A549 (cell line): ENCODE measurements around the gene OR2AT4. TPM values are rescaled to one million over a fixed set of nuclear protein-coding genes. Genes with fewer than 3 reads are reported as not detected.
"Not testable (repeated sequence)": the region's sequence is repeated elsewhere in the genome, so short reads cannot be mapped to it uniquely, and the experiment has no call there.

Source experiments
- ATAC-seq, 2 experiments: fragments of 200-7000 bp in 1 of 2; fragments of >200 bp in 1 of 2; cut with Nextera tagmentation in 1 of 2; cut with Tn5 transposase in 1 of 2; 3 replicates each; pipeline versions ENCODE4 v1.8.0 to v1.9.1; 2018 to 2020; ENCODE audit warnings: mild to moderate bottlenecking in 1 of 2, moderate library complexity in 1 of 2
- CTCF ChIA-PET: fragments of 300-600 bp; sonication (Branson Sonifier 250); formaldehyde crosslinking; extraction: SDS; loops from one replicate; lab custom pipeline; 2021; ENCODE audit warnings: antibody characterized with exemption, inconsistent platforms; lab: Yijun Ruan, JAX
- POLR2A ChIA-PET: fragments of 350-600 bp; formaldehyde crosslinking; extraction: SDS; loops from one replicate; lab custom pipeline; 2021; ENCODE audit warnings: antibody characterized with exemption, inconsistent platforms; lab: Yijun Ruan, JAX
- DNase-seq, 2 experiments: peaks; one replicate each; pipeline versions ENCODE4 v3.0.0 to v3.0.0-alpha.2; 2011 to 2016; ENCODE audit warnings: low read depth in 1 of 2, low spot score in 1 of 2
- FAIRE-seq: peaks from 2 replicates; lab custom pipeline; 2011; peaks lifted over from hg19 to GRCh38; lab: Jason Lieb, UNC
- H3K27ac ChIP-seq, 2 experiments: fragments of >200 bp; sonication (Bioruptor Twin); formaldehyde crosslinking; 3 replicates each; pipeline ENCODE4 v1.5.1; 2016 to 2017
- H3K4me1 ChIP-seq: fragments of >200 bp; sonication (Bioruptor Twin); formaldehyde crosslinking; 3 replicates; pipeline ENCODE4 v1.6.1; 2016
- H3K4me2 ChIP-seq: fragments of >200 bp; sonication (Bioruptor Twin); formaldehyde crosslinking; 3 replicates; pipeline ENCODE4 v1.6.1; 2016
- H3K4me3 ChIP-seq: fragments of >200 bp; sonication (Bioruptor Twin); formaldehyde crosslinking; 3 replicates; pipeline ENCODE4 v1.5.1; 2016
- H3K9me3 ChIP-seq: fragments of >200 bp; sonication (Bioruptor Twin); formaldehyde crosslinking; 3 replicates; pipeline ENCODE4 v1.6.1; 2016
- CBX2 ChIP-seq: fragments of 200-600 bp; sonication (generic); IDR thresholded peaks from 2 replicates; pipeline ENCODE4 v1.6.1; 2016; ENCODE audit warnings: low read depth, mild to moderate bottlenecking, borderline replicate concordance
- CEBPB ChIP-seq, 2 experiments: fragments of >200 bp in 1 of 2; sonication (Bioruptor Twin) in 1 of 2; formaldehyde crosslinking in 1 of 2; IDR thresholded peaks; 2 replicates each; pipeline ENCODE4 v1.6.1; 2012 to 2016
- CHD2 ChIP-seq: fragments of 150-350 bp; IDR thresholded peaks from 2 replicates; pipeline ENCODE4 v1.6.1; 2014; ENCODE audit warnings: low read length; ENCODE audit not compliant: partially characterized antibody
- EHF ChIP-seq: fragments of 250-450 bp; sonication (Bioruptor Pico); IDR thresholded peaks from 2 replicates; pipeline ENCODE4 v1.5.0; 2020; ENCODE audit warnings: mild to moderate bottlenecking
- EHMT2 ChIP-seq: fragments of 200-600 bp; sonication (generic); IDR thresholded peaks from 2 replicates; pipeline ENCODE4 v1.6.1; 2016; ENCODE audit warnings: antibody characterized with exemption, low read depth, mild to moderate bottlenecking, moderate library complexity
- FOSL2 ChIP-seq, 2 experiments: fragments of 450-650 bp in 1 of 2; fragments of >200 bp in 1 of 2; sonication (Bioruptor Twin) in 1 of 2; formaldehyde crosslinking; IDR thresholded peaks; 2 replicates each; pipeline versions ENCODE4 v1.5.0 to v1.6.1; 2016 to 2020; ENCODE audit warnings: mild to moderate bottlenecking in 1 of 2, moderate library complexity in 1 of 2
- FOXS1 ChIP-seq: fragments of 250-450 bp; sonication (Bioruptor Pico); IDR thresholded peaks from 2 replicates; pipeline ENCODE4 v1.5.0; 2020; ENCODE audit warnings: mild to moderate bottlenecking, moderate library complexity
- HDAC2 ChIP-seq: fragments of 200-600 bp; sonication (generic); IDR thresholded peaks from 2 replicates; pipeline ENCODE4 v1.6.1; 2016
- HOXB13 ChIP-seq: fragments of 250-450 bp; sonication (Bioruptor Pico); IDR thresholded peaks from 2 replicates; pipeline ENCODE4 v1.5.0; 2020; ENCODE audit warnings: low read depth, mild to moderate bottlenecking, moderate library complexity
- JUNB ChIP-seq: fragments of >200 bp; sonication (Bioruptor Twin); formaldehyde crosslinking; IDR thresholded peaks from 2 replicates; pipeline ENCODE4 v1.6.1; 2016
- KDM5A ChIP-seq: fragments of 200-600 bp; sonication (generic); IDR thresholded peaks from 2 replicates; pipeline ENCODE4 v1.6.1; 2016; ENCODE audit warnings: antibody characterized with exemption, mild to moderate bottlenecking
- MAFK ChIP-seq: fragments of 450-650 bp; IDR thresholded peaks from 2 replicates; pipeline ENCODE4 v1.6.1; 2014; ENCODE audit not compliant: partially characterized antibody
- MAX ChIP-seq: IDR thresholded peaks from 2 replicates; pipeline ENCODE4 v1.6.1; 2012
- NFE2L2 ChIP-seq: fragments of 150-350 bp; conservative IDR thresholded peaks from 2 replicates; pipeline ENCODE4 v1.6.1; 2014; ENCODE audit warnings: low read length
- POLR2AphosphoS2 ChIP-seq: conservative IDR thresholded peaks from 2 replicates; pipeline ENCODE4 v1.6.1; 2012; ENCODE audit warnings: low read length, improper control_type of control experiment, inconsistent platforms
- RARB ChIP-seq: fragments of 250-450 bp; sonication (Bioruptor Pico); IDR thresholded peaks from 2 replicates; pipeline ENCODE4 v1.8.0; 2021; ENCODE audit warnings: mild to moderate bottlenecking, moderate library complexity
- RFX5 ChIP-seq: fragments of 450-650 bp; IDR thresholded peaks from 2 replicates; pipeline ENCODE4 v1.7.1; 2014; ENCODE audit warnings: antibody characterized with exemption, mild to moderate bottlenecking, moderate library complexity
- SMC3 ChIP-seq: fragments of >200 bp; sonication (Bioruptor Twin); formaldehyde crosslinking; IDR thresholded peaks from 3 replicates; pipeline ENCODE4 v1.6.1; 2018; ENCODE audit warnings: inconsistent platforms
- TFCP2L1 ChIP-seq: fragments of 250-450 bp; sonication (Bioruptor Pico); IDR thresholded peaks from 2 replicates; pipeline ENCODE4 v1.5.0; 2021; ENCODE audit warnings: mild to moderate bottlenecking
- ZSCAN20 ChIP-seq: fragments of 250-450 bp; sonication (Bioruptor Pico); IDR thresholded peaks from 2 replicates; pipeline ENCODE4 v1.8.0; 2022; ENCODE audit warnings: mild to moderate bottlenecking, moderate library complexity
- WGBS: methylation state at CpG from one replicate; pipeline ENCODE4 v1.1.6; 2017; ENCODE audit errors: missing lambda C conversion rate; 5-methylcytosine and 5-hydroxymethylcytosine counted together
- polyA plus RNA-seq, 4 experiments: library from polyadenylated mRNA; depleted of rRNA in 3 of 4; stranded (reverse); fragments of >200 nt; fragmentation: RNase III in 1 of 4; extraction: RNeasy Plus Mini Kit Qiagen cat#74134 plus additional on column Dnase treatment in 1 of 4; gene quantifications; 2 replicates in 3 of 4; 3 replicates in 1 of 4; pipeline ENCODE4 v1.2.3, GENCODE V29; 2011 to 2017
- TF ChIP-seq, protein P1 (sequence below): IDR thresholded peaks from 2 replicates; pipeline ENCODE4 v1.6.1; 2012; ENCODE audit warnings: low read depth, borderline replicate concordance
- TF ChIP-seq, protein P2 (sequence below): IDR thresholded peaks from 2 replicates; pipeline ENCODE4 v1.6.1; 2012

Gene OR2AT4
- polyA plus RNA-seq, 2 of the 4 experiments (the other 2 are of a cell fraction): 0.01 TPM; not detected in 1

GRCh38 chr11:75100314-75100713 lies 3.6 kb upstream of the OR2AT4 start:
- Histone ChIP-seq H3K27ac (peak overlapping the region; percentile 64 to 78), H3K4me2 (peak overlapping the region; percentile 62), H3K4me3 (no peak overlapping the region), H3K4me1 (peaks cover 27% of the 10 kb centered on the region), H3K9me3 (no peaks in the 10 kb centered on the region)
- TF ChIP-seq EHF (no peak), HDAC2 (no peak), FOSL2 (IDR thresholded peaks at IDR 0.05) (no peak), FOSL2 (CRISPR knock-in tag; IDR thresholded peaks at IDR 0.05) (peak; percentile 64), MAFK (peak; percentile 96), EHMT2 (no peak), MAX (peak; percentile 77), RARB (CRISPR knock-in tag) (no peak), FOXS1 (CRISPR knock-in tag) (no peak), NFE2L2 (peak; percentile 88), TFCP2L1 (CRISPR knock-in tag) (peak; percentile 33; the same call in 1 of the 2 replicates)
- peak; percentile 43 for FAIRE-seq
- WGBS: 4% methylated on average over 3 of the region's 3 CpGs
- peak; percentile 52 to 87 for DNase-seq
- POLR2A ChIA-PET: no interaction called here
- ATAC-seq: peak; percentile 88 to 96
- CTCF ChIA-PET: interaction anchor here (1.2 to 2.5 kb wide), 2 partner anchors 10 to 40 kb away, joined by 4 to 8 read pairs; no protein-coding TSS in a partner anchor

- ChIA-PET CTCF (interaction anchor here (1.2 to 2.5 kb wide), 2 partner anchors 9 to 41 kb away, joined by 4 to 8 read pairs; no protein-coding TSS in a partner anchor), POLR2A (interaction anchor here (0.9 kb wide), 1 partner anchor 508 kb away, joined by 8 read pairs; no protein-coding TSS in a partner anchor)
- H3K4me1 ChIP-seq: peaks cover 27% of the 10 kb centered on the region
- ATAC-seq (no peak), DNase-seq (no peak), FAIRE-seq (no peak)
- 96% methylated on average over 1 of the region's 1 CpG for WGBS
- H3K9me3 ChIP-seq: no peaks in the 10 kb centered on the region
- peak overlapping the region; percentile 62; the same call in 2 of the 3 replicates for H3K4me2 ChIP-seq
- no peak for TF ChIP-seq KDM5A
- TF ChIP-seq ZSCAN20: no peak
- no peak overlapping the region for H3K4me3 ChIP-seq
- peak overlapping the region; percentile 64 to 79; a peak in 5 of 6 replicates for H3K27ac ChIP-seq
Observed at GRCh38 chr11:75099635-75100034, 3.0 kb upstream of the OR2AT4 start.

GRCh38 chr11:75098835-75099439 lies 2.3 kb upstream of the OR2AT4 start:
- H3K9me3 ChIP-seq, H3K4me3 ChIP-seq, DNase-seq, ATAC-seq, FAIRE-seq, H3K4me2 ChIP-seq: not testable (repeated sequence)
- CTCF ChIA-PET: interaction anchor here (0.9 kb wide), 1 partner anchor 143 kb away, joined by 3 read pairs; no protein-coding TSS in a partner anchor
- 98% methylated on average over 15 of the region's 22 CpGs for WGBS
- Histone ChIP-seq H3K4me1 (peaks cover 26% of the 10 kb centered on the region), H3K27ac (peak overlapping the region in 1 of 2 experiments; percentile 79; a peak in 3 of 6 replicates)
- POLR2A ChIA-PET: interaction anchor here (0.9 kb wide), 1 partner anchor 507 kb away, joined by 8 read pairs; no protein-coding TSS in a partner anchor

- H3K4me2 ChIP-seq, ATAC-seq, H3K4me3 ChIP-seq, DNase-seq, FAIRE-seq, H3K27ac ChIP-seq, POLR2A ChIA-PET, H3K9me3 ChIP-seq: not testable (repeated sequence)
- CTCF ChIA-PET: interaction anchor here (0.9 to 1.2 kb wide), 2 partner anchors 42 to 143 kb away, joined by 3 to 4 read pairs; no protein-coding TSS in a partner anchor
- WGBS: 92% methylated on average over 10 of the region's 21 CpGs
- peaks cover 18% of the 10 kb centered on the region for H3K4me1 ChIP-seq
Observed at GRCh38 chr11:75098181-75098580, 1.5 kb upstream of the OR2AT4 start.

DNA sequence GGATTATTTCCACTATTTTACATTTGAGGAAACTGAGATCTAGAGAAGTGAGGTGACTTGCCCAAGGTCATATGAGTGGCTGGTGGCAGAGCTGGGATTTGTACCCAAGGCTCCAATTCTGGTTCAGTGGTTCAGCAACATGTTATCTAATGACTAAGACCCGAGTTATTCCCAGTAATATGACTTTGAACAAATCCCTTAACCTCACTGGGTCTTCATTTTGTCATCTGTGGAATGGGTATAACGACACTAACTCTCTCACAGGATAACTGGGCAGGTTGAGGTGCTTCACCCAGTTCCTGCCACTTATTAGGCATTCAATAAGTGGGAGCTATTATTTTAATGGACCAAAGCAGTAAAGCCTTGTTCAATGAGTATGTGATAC lies 489 bp upstream of the OR2AT4 start:
- Histone ChIP-seq H3K4me1 (peaks cover 16% of the 10 kb centered on the region), H3K4me3 (no peak overlapping the region), H3K4me2 (no peak overlapping the region), H3K9me3 (peaks cover under 1% of the 10 kb centered on the region; the same call in 1 of the 3 replicates), H3K27ac (no peak overlapping the region)
- 50% methylated on average over 2 of the region's 2 CpGs for WGBS
- ChIA-PET POLR2A (no interaction called here), CTCF (interaction anchor here (1.2 to 1.3 kb wide), 2 partner anchors 18 to 43 kb away, joined by 3 to 4 read pairs; no protein-coding TSS in a partner anchor)
- DNase-seq (no peak), FAIRE-seq (no peak), ATAC-seq (no peak)
- TF ChIP-seq, protein P1, sequence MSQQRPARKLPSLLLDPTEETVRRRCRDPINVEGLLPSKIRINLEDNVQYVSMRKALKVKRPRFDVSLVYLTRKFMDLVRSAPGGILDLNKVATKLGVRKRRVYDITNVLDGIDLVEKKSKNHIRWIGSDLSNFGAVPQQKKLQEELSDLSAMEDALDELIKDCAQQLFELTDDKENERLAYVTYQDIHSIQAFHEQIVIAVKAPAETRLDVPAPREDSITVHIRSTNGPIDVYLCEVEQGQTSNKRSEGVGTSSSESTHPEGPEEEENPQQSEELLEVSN: no peak
- no peak for TF ChIP-seq RFX5
- no peak for TF ChIP-seq CBX2
- no peak for TF ChIP-seq POLR2AphosphoS2
- TF ChIP-seq, protein P2, sequence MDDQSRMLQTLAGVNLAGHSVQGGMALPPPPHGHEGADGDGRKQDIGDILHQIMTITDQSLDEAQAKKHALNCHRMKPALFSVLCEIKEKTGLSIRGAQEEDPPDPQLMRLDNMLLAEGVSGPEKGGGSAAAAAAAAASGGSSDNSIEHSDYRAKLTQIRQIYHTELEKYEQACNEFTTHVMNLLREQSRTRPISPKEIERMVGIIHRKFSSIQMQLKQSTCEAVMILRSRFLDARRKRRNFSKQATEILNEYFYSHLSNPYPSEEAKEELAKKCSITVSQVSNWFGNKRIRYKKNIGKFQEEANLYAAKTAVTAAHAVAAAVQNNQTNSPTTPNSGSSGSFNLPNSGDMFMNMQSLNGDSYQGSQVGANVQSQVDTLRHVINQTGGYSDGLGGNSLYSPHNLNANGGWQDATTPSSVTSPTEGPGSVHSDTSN: no peak
- TF ChIP-seq HOXB13 (CRISPR knock-in tag): no peak
- TF ChIP-seq EHMT2: no peak
- TF ChIP-seq NFE2L2: no peak
- TF ChIP-seq MAFK: no peak
- TF ChIP-seq CEBPB (IDR thresholded peaks at IDR 0.05): no peak
- no peak for TF ChIP-seq HDAC2
- TF ChIP-seq SMC3: no peak
- TF ChIP-seq CHD2: no peak
- no peak for TF ChIP-seq FOXS1 (CRISPR knock-in tag)
- no peak for TF ChIP-seq JUNB

DNA sequence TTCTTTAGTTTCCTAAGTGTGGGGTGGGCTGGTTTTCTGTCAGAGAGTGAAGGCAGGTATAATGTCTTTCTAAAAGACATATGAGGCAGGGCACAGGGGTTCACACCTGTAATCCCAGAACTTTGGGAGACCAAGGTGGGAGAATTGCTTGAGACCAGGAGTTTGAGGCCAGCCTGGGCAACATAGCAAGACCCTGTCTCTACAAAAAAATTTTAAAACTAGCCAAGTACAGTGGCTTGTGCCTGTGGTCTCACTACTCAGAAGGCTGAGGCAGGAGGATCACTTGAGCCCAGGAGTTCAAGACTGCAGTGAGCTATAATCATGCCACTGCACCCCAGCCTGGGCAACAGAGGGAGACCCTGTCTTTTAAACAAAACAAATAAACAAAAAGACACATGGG lies 2.3 kb downstream of the OR2AT4 start:
- peaks cover 19% of the 10 kb centered on the region for H3K9me3 ChIP-seq
- not testable (repeated sequence) for FAIRE-seq
- CTCF ChIA-PET: interaction anchor here (0.7 kb wide), 1 partner anchor 158 kb away, joined by 3 read pairs; no protein-coding TSS in a partner anchor

More for the DNA sequence above, 2.3 kb downstream of the OR2AT4 start:
- H3K4me3 ChIP-seq, H3K4me2 ChIP-seq, DNase-seq, H3K27ac ChIP-seq, H3K4me1 ChIP-seq, POLR2A ChIA-PET, ATAC-seq: not testable (repeated sequence)
